Thymus (tissue), 11 donors: Measurements from ENCODE around the gene RIOK3. TPM values are rescaled to one million over a fixed set of nuclear protein-coding genes. Genes with fewer than 3 reads are reported as not detected.

Experiments
- DNase-seq, 9 donors: peaks; one replicate each; pipeline ENCODE4 v3.0.0-alpha.2; 2013; ENCODE audit warnings: low spot score in 9 of 9, low read depth in 6 of 9, missing footprints in 1 of 9
- H3K27ac ChIP-seq, 2 donors: one replicate each; pipeline ENCODE4 v1.5.1; 2013; ENCODE audit warnings: control low read depth in 1 of 2, low read depth in 1 of 2, low read length in 1 of 2, mild to moderate bottlenecking in 1 of 2, moderate library complexity in 1 of 2
- H3K27me3 ChIP-seq, 2 donors: one replicate each; pipeline ENCODE4 v1.5.1; 2013; ENCODE audit warnings: low read length in 1 of 2; ENCODE audit not compliant: control insufficient read depth in 2 of 2, insufficient read depth in 1 of 2
- H3K36me3 ChIP-seq, 2 donors: one replicate each; pipeline ENCODE4 v1.5.1; 2013; ENCODE audit warnings: low read length in 1 of 2, mild to moderate bottlenecking in 1 of 2, moderate library complexity in 1 of 2; ENCODE audit not compliant: control insufficient read depth in 2 of 2, insufficient read depth in 2 of 2
- H3K4me1 ChIP-seq, 2 donors: one replicate each; pipeline ENCODE4 v1.5.1; 2013; ENCODE audit warnings: low read length in 2 of 2; ENCODE audit not compliant: control insufficient read depth in 2 of 2, insufficient read depth in 2 of 2
- H3K4me3 ChIP-seq, 2 donors: one replicate each; pipeline ENCODE4 v1.5.1; 2013; ENCODE audit warnings: low read length in 2 of 2, control low read depth in 1 of 2, mild to moderate bottlenecking in 1 of 2
- H3K9me3 ChIP-seq, 2 donors: one replicate each; pipeline ENCODE4 v1.5.1; 2013; ENCODE audit warnings: low read length in 1 of 2, mild to moderate bottlenecking in 1 of 2; ENCODE audit not compliant: control insufficient read depth in 2 of 2, insufficient read depth in 1 of 2
- WGBS: extraction: QIAGEN DNeasy Blood & Tissue Kit; methylation state at CpG from one replicate; pipeline ENCODE4 v1.1.7; 2013; 5-methylcytosine and 5-hydroxymethylcytosine counted together
- polyA plus RNA-seq: library from polyadenylated mRNA; stranded (reverse); fragments of 200-250 nt; gene quantifications from one replicate; pipeline ENCODE4 v1.2.3, GENCODE V29; 2013
- total RNA-seq: library from RNA; stranded (reverse); fragments of 120-200 nt; gene quantifications from one replicate; pipeline ENCODE4 v1.2.4, GENCODE V29; 2013
- donor health status: healthy.

Gene RIOK3
- total and polyA plus RNA-seq, 2 donors, result 34.8 to 81.4 TPM

DNA sequence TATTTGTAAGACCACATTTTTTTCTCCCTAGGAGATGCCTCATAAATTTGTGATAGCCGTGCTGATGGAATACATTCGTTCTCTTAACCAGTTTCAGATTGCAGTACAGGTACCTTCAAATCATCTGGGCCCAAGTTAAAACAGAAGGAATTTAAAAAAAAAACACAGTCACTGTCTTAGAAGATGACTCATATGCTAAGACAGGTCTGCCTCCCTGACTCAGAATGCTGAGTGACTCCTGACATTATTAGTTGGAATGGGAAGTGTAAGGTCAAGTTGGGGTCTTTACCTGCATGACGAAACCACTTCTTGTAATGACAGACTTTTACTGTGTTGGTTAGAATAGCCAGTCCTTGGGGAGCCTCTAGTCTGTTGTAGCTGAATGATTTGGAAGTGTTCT lies 76.5 kb downstream of the RIOK3 start:
- Histone ChIP-seq H3K27me3 (no peaks in the 10 kb centered on the region), H3K27ac (no peak overlapping the region), H3K9me3 (no peaks in the 10 kb centered on the region), H3K4me3 (no peak overlapping the region), H3K4me1 (no peaks in the 10 kb centered on the region), H3K36me3 (peaks cover 84 to 88% of the 10 kb centered on the region in 2 donors)
- WGBS, result 96% methylated on average over 3 of the region's 3 CpGs
- no peak for DNase-seq

DNA sequence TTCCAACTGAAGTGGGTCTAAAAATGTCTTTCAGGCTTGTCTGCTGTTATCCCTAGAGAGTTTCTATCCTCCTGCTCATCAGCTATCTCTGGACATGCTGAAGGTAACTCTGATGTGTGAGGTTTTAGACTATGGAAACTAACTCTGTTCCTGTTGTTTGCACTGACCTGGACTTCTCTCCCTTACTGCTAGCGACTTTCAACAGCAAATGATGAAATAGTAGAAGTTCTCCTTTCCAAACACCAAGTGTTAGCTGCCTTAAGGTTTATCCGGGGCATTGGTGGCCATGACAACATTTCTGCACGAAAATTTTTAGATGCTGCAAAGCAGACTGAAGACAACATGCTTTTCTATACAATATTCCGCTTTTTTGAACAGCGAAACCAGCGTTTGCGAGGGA lies 77.1 kb downstream of the RIOK3 start:
- Histone ChIP-seq H3K4me3 (no peak overlapping the region), H3K27ac (no peak overlapping the region), H3K4me1 (no peaks in the 10 kb centered on the region), H3K9me3 (no peaks in the 10 kb centered on the region), H3K36me3 (peaks cover 87 to 92% of the 10 kb centered on the region in 2 donors), H3K27me3 (no peaks in the 10 kb centered on the region)
- 96% methylated on average over 7 of the region's 7 CpGs for WGBS
- DNase-seq, result no peak

DNA sequence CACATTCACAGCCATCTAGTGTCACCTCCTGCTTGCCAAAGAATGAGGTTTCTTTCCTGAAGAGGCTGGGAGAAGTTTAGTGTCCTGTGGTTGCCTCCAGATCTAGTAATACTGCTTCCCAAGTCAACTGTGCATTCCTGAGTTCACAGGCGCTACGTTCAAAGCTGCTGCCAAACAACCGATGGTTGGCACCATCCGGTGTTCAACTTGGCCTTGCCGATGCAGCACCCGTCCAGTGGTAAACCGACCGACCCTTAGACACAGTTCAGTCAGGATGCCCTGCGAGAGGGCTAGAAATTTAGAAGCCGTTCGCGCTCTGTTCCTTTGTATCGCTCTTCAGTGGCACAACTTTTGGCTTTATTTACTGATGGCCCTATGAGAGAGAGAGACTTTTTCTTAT lies 78.8 kb downstream of the RIOK3 start:
- peaks cover 91 to 96% of the 10 kb centered on the region in 2 donors for H3K36me3 ChIP-seq
- 95% methylated on average over 13 of the region's 13 CpGs for WGBS
- H3K27ac ChIP-seq, result no peak overlapping the region
- H3K9me3 ChIP-seq, result no peaks in the 10 kb centered on the region
- H3K4me1 ChIP-seq, result no peaks in the 10 kb centered on the region
- no peak overlapping the region for H3K4me3 ChIP-seq
- no peaks in the 10 kb centered on the region for H3K27me3 ChIP-seq
- DNase-seq, result no peak

Other genes starting within 250 kb of the RIOK3 start
- 22.5 TPM for gene RMC1, start 50.2 kb downstream of the RIOK3 start, total RNA-seq
- 67.6 TPM for gene RMC1, start 50.2 kb downstream of the RIOK3 start, polyA plus RNA-seq
- gene NPC1, start 133.2 kb downstream of the RIOK3 start, total RNA-seq, result 12.5 TPM
- gene NPC1, start 133.2 kb downstream of the RIOK3 start, polyA plus RNA-seq, result 19.8 TPM
- 3.4 TPM for gene ANKRD29, start 209.6 kb downstream of the RIOK3 start, total RNA-seq
- 13.0 TPM for gene ANKRD29, start 209.6 kb downstream of the RIOK3 start, polyA plus RNA-seq
- gene LAMA3, start 236.2 kb downstream of the RIOK3 start, total RNA-seq, result 8.9 TPM
- 50.1 TPM for gene LAMA3, start 236.2 kb downstream of the RIOK3 start, polyA plus RNA-seq